Stimulated activated CD4-positive, alpha-beta T cell treated with anti-CD3 and anti-CD28 coated beads, Interleukin-12 subunit alpha, Interleukin-12 subunit beta, amount 100 ng/mL, for 48 hours (primary cell): ENCODE data around the gene NHSL2.

Experiments used
- DNase-seq, 3 donors: peaks; one replicate each; pipeline ENCODE4 v3.0.0-alpha.2; 2020; ENCODE audit warnings: low read depth in 2 of 3, low spot score in 1 of 3

NHSL2 gene

GRCh38 chrX:72126048-72126415, 215.4 kb downstream of the NHSL2 start:
- no peak for DNase-seq

GRCh38 chrX:72126539-72127140, 216.0 kb downstream of the NHSL2 start:
- DNase-seq, result peak; percentile 56 to 94 (median 75)

GRCh38 chrX:72127332-72127731, 216.7 kb downstream of the NHSL2 start:
- DNase-seq, result no peak

- no peak for DNase-seq
Observed at GRCh38 chrX:72128183-72128834, 217.7 kb downstream of the NHSL2 start.

GRCh38 chrX:72128881-72129280, 218.2 kb downstream of the NHSL2 start:
- no peak for DNase-seq

GRCh38 chrX:72129661-72130060, 219.0 kb downstream of the NHSL2 start:
- no peak for DNase-seq

GRCh38 chrX:72130156-72130761, 219.6 kb downstream of the NHSL2 start:
- no peak for DNase-seq

GRCh38 chrX:72130762-72131250, 220.2 kb downstream of the NHSL2 start:
- no peak for DNase-seq

GRCh38 chrX:72131317-72132294, 221.0 kb downstream of the NHSL2 start, which contains the start of gene RTL5:
Gene RTL5, minus strand, starts transcription at chrX:72131915.
- DNase-seq, result peak in 2 of 3 donors; percentile 29 to 41

GRCh38 chrX:72132456-72132855, 221.8 kb downstream of the NHSL2 start:
- DNase-seq, result no peak

GRCh38 chrX:72133851-72134546, 223.4 kb downstream of the NHSL2 start:
- DNase-seq, result no peak

GRCh38 chrX:72137846-72138495, 227.3 kb downstream of the NHSL2 start:
- DNase-seq, result no peak

GRCh38 chrX:72139538-72139937, 228.9 kb downstream of the NHSL2 start:
- no peak for DNase-seq

- DNase-seq, result no peak
Observed at GRCh38 chrX:72141372-72142004, 230.8 kb downstream of the NHSL2 start.

- DNase-seq, result no peak
Observed at GRCh38 chrX:72142094-72142793, 231.6 kb downstream of the NHSL2 start.

- no peak for DNase-seq
Observed at GRCh38 chrX:72142794-72143608, 232.4 kb downstream of the NHSL2 start.

GRCh38 chrX:72143609-72143907, 232.9 kb downstream of the NHSL2 start:
- no peak for DNase-seq

GRCh38 chrX:72145181-72145580, 234.5 kb downstream of the NHSL2 start:
- no peak for DNase-seq
